Endothelial cell of umbilical vein (primary cell): ENCODE measurements around the gene PLA2G2E.

Experiments
- MAX ChIP-seq: IDR thresholded peaks from 2 replicates; pipeline ENCODE4 v1.6.1; 2011; ENCODE audit not compliant: insufficient read depth, insufficient read length
- POLR2A ChIP-seq: IDR thresholded peaks from 2 replicates; pipeline ENCODE4 v1.6.1; 2012; ENCODE audit warnings: low read depth, mild to moderate bottlenecking, control low read depth, low read length
- POLR2AphosphoS5 ChIP-seq: IDR thresholded peaks from 2 replicates; pipeline ENCODE4 v1.6.1; 2012; ENCODE audit warnings: low read depth, mild to moderate bottlenecking, control low read depth, low read length, moderate library complexity; ENCODE audit not compliant: insufficient read depth
- TF ChIP-seq, protein P1 (sequence below), 2 donors: IDR thresholded peaks; 1 replicate in 1 of 2; 2 replicates in 1 of 2; pipeline ENCODE4 v1.5.1; 2011; ENCODE audit warnings: low read length in 2 of 2, mild to moderate bottlenecking in 2 of 2, moderate library complexity in 2 of 2, control low read depth in 1 of 2, inconsistent platforms in 1 of 2, low read depth in 1 of 2; ENCODE audit not compliant: insufficient read depth in 1 of 2; ENCODE audit errors: extremely low read depth in 1 of 2

DNA sequence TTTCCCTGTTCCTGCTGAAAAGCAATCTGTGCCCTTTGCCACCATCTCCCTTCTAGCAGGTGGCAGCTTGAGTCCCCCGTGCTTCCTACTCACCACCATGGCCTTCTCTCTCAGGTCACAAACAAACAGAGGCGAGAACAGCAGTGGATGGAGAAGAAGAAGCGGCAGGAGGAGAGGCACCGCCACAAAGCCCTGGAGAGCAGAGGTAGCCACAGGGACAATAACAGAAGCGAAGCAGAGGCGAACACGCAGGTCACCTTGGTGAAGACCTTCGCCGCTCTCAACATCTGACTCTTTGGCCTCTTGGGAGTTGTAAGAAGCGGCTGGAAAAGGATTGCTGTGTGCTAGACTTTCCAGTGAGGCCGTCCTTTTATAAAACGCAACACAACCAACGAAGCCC is 16.0 kb downstream of the PLA2G2E start:
- TF ChIP-seq MAX (no peak), POLR2AphosphoS5 (no peak), POLR2A (no peak)
- TF ChIP-seq, protein P1, sequence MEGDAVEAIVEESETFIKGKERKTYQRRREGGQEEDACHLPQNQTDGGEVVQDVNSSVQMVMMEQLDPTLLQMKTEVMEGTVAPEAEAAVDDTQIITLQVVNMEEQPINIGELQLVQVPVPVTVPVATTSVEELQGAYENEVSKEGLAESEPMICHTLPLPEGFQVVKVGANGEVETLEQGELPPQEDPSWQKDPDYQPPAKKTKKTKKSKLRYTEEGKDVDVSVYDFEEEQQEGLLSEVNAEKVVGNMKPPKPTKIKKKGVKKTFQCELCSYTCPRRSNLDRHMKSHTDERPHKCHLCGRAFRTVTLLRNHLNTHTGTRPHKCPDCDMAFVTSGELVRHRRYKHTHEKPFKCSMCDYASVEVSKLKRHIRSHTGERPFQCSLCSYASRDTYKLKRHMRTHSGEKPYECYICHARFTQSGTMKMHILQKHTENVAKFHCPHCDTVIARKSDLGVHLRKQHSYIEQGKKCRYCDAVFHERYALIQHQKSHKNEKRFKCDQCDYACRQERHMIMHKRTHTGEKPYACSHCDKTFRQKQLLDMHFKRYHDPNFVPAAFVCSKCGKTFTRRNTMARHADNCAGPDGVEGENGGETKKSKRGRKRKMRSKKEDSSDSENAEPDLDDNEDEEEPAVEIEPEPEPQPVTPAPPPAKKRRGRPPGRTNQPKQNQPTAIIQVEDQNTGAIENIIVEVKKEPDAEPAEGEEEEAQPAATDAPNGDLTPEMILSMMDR (IDR thresholded peaks at IDR 0.05; ENCODE audit: extremely low read depth in 1 of 2, insufficient read depth in 1 of 2, low read depth in 1 of 2, low read length in 2 of 2): no peak
